ENCODE measurements around the gene LRRC73. TPM values are rescaled to one million over a fixed set of nuclear protein-coding genes. Genes with fewer than 3 reads are reported as not detected.

The LRRC73 gene
- total RNA-seq, 4 donors from 2014 or later = not detected

- ATAC-seq = no peak
- Histone ChIP-seq H3K9me3 (no peaks in the 10 kb centered on the region), H3K27ac (no peak overlapping the region), H3K27me3 (peaks cover 27 to 55% (median 34%) of the 10 kb centered on the region in 3 donors), H3K36me3 (no peaks in the 10 kb centered on the region), H3K4me1 (peaks cover 3 to 7% of the 10 kb centered on the region in 2 donors), H3K4me3 (no peak overlapping the region)
- DNase-seq = no peak
- TF ChIP-seq, protein P1, sequence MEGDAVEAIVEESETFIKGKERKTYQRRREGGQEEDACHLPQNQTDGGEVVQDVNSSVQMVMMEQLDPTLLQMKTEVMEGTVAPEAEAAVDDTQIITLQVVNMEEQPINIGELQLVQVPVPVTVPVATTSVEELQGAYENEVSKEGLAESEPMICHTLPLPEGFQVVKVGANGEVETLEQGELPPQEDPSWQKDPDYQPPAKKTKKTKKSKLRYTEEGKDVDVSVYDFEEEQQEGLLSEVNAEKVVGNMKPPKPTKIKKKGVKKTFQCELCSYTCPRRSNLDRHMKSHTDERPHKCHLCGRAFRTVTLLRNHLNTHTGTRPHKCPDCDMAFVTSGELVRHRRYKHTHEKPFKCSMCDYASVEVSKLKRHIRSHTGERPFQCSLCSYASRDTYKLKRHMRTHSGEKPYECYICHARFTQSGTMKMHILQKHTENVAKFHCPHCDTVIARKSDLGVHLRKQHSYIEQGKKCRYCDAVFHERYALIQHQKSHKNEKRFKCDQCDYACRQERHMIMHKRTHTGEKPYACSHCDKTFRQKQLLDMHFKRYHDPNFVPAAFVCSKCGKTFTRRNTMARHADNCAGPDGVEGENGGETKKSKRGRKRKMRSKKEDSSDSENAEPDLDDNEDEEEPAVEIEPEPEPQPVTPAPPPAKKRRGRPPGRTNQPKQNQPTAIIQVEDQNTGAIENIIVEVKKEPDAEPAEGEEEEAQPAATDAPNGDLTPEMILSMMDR (IDR thresholded peaks at IDR 0.05 in 4 of 5, conservative IDR thresholded peaks at IDR 0.05 in 1 of 5) = no peak
- no peak for TF ChIP-seq POLR2A (IDR thresholded peaks at IDR 0.05)
- intact Hi-C loops (cut with DNase I; ENCODE audit: low total_unique reads) = no loop called here
- in situ Hi-C loops (cut with MboI; ENCODE audit: low sequenced_read_pairs in 4 of 4) = loop anchor here in 2 of 4 donors (10.0 kb wide), 1 partner anchor 47 kb away; no protein-coding TSS in a partner anchor
Measured at GRCh38 chr6:43457643-43458042, 52.5 kb downstream of the LRRC73 start.

Other genes with a start within 250 kb of the LRRC73 start
- gene SLC22A7, start 212.1 kb downstream of the LRRC73 start, total RNA-seq = under 1 TPM in 1 of 4 donors, not detected in 3; 0.42 TPM
- under 1 TPM in 1 of 4 donors, not detected in 3; 0.68 TPM for gene CRIP3, start 201.5 kb downstream of the LRRC73 start, total RNA-seq
- gene ZNF318, start 140.7 kb downstream of the LRRC73 start, total RNA-seq = 10 to 100 TPM in 3 of 4 donors, 1 to 10 TPM in 1; 9.9 to 13.8 (median 12.4) TPM
- 10 to 100 TPM in 1 of 4 donors, 1 to 10 TPM in 3; 5.3 to 11.8 (median 8.6) TPM for gene ABCC10, start 82.8 kb downstream of the LRRC73 start, total RNA-seq
- gene DLK2, start 54.8 kb downstream of the LRRC73 start, total RNA-seq = under 1 TPM in 1 of 4 donors, not detected in 3; 0.20 TPM
- 10 to 100 TPM; 28.8 to 45.2 (median 37.7) TPM for gene TJAP1, start 32.8 kb downstream of the LRRC73 start, total RNA-seq
- gene YIPF3, start 6.6 kb upstream of the LRRC73 start, total RNA-seq = 10 to 100 TPM; 55.6 to 97.9 (median 73.5) TPM
- 10 to 100 TPM; 13.4 to 25.1 (median 16.7) TPM for gene POLR1C, start 6.7 kb upstream of the LRRC73 start, total RNA-seq
- 10 to 100 TPM; 11.8 to 21.8 (median 16.6) TPM for gene XPO5, start 65.7 kb upstream of the LRRC73 start, total RNA-seq
- gene POLH, start 65.8 kb upstream of the LRRC73 start, total RNA-seq = 1 to 10 TPM; 3.8 to 6.9 (median 5.3) TPM
- 10 to 100 TPM; 25.0 to 39.4 (median 27.1) TPM for gene GTPBP2, start 118.9 kb upstream of the LRRC73 start, total RNA-seq
- gene MAD2L1BP, start 125.5 kb upstream of the LRRC73 start, total RNA-seq = 10 to 100 TPM; 25.1 to 55.4 (median 25.2) TPM
- gene RSPH9, start 134.7 kb upstream of the LRRC73 start, total RNA-seq = under 1 TPM in 1 of 4 donors, not detected in 3; 0.09 TPM
- 100 to 1,000 TPM; 161 to 171 (median 168) TPM for gene MRPS18A, start 177.4 kb upstream of the LRRC73 start, total RNA-seq

All from gastrocnemius medialis (tissue), 4 donors.